SKM-1 treated with dmso at 0.1 percent for 144 hours (cell line): ENCODE measurements around the gene SETD1B.
"Not testable (repeated sequence)": the region's sequence is repeated elsewhere in the genome, so short reads cannot be mapped to it uniquely, and the experiment has no call there.

Experiments used
- DNase-seq: peaks from one replicate; lab custom pipeline; 2025; ENCODE audit not compliant: unreplicated experiment; lab: John Stamatoyannopoulos, UW

Gene SETD1B

GRCh38 chr12:121803861-121804416 is at the start of gene SETD1B:
Gene SETD1B, plus strand, starts transcription at chr12:121804009. Its CDS starts 729 bp downstream, at chr12:121804738.
- DNase-seq, result peak; percentile 65

GRCh38 chr12:121754836-121755235 is 49.0 kb upstream of the SETD1B start:
- DNase-seq, result no peak

DNA sequence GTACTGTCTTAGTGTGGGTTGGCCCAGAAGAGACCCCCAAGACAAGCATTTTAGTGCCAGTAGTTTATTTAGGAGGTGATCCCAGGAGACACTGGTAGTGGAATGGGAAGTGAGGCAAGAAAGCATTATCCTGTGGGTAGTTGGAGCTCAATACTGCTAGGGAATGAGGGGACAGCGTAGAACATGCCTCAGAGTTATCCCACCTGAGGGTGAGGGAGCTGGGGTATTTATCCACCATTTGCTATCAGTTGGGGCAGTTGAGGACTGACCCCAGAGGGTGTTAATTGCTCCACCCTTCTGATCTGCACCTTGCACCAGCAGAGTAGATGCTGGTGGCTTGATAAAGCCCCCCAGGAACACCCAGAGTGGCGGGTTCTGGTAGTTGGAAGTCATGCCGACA is 48.2 kb upstream of the SETD1B start:
- DNase-seq, result no peak

DNA sequence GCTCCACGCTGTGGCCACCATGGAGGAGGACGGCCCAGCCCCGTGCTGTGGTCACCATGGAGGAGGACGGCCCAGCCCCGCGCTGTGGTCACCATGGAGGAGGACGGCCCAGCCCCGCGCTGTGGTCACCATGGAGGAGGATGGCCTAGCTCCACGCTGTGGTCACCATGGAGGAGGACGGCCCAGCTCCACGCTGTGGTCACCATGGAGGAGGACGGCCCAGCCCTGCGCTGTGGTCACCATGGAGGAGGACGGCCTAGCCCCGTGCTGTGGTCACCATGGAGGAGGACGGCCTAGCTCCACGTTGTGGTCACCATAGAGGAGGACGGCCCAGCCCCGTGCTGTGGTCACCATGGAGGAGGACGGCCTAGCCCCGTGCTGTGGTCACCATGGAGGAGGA is 45.3 kb upstream of the SETD1B start:
- not testable (repeated sequence) for DNase-seq

DNA sequence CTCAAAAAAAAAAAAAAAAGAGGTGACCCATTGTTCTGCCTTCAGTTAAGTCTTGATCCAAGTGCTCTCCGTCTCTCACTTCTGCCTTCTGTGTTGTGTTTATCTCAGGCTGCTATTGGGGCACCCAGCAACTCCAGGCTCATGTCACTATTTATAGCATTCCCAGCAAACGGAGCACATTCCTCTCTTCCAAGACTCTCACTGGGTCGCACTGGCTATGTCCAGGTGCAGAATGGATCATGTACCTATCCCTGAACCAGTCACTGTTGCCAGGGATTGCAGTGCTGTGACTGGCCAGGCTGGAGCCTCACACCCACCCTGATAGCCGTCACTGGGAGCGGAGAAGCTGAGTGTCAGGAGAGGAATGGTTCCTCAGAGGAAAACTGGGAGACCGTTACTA is 41.5 kb upstream of the SETD1B start:
- no peak for DNase-seq

GRCh38 chr12:121764808-121765207 is 39.0 kb upstream of the SETD1B start:
- DNase-seq, result no peak

DNA sequence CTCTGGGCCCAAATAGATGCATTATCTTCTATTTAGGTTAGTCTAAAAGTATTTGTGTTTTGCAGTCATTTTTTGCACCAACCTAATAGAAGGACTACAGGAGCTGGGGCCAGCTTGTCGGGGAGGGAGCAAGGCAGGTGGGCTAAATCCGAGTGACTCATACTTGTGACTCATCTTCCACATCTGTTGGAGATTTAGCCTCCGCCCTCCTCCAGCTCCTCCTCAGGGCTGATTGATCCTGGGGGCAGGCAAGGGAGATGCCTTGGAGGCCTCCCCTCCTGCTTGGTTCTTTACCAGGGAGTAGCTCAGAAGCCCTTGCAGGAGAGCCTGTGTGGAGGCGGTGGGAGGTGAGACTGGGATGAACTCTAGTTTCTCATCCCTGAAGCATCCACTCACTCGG is 38.2 kb upstream of the SETD1B start:
- DNase-seq, result no peak

DNA sequence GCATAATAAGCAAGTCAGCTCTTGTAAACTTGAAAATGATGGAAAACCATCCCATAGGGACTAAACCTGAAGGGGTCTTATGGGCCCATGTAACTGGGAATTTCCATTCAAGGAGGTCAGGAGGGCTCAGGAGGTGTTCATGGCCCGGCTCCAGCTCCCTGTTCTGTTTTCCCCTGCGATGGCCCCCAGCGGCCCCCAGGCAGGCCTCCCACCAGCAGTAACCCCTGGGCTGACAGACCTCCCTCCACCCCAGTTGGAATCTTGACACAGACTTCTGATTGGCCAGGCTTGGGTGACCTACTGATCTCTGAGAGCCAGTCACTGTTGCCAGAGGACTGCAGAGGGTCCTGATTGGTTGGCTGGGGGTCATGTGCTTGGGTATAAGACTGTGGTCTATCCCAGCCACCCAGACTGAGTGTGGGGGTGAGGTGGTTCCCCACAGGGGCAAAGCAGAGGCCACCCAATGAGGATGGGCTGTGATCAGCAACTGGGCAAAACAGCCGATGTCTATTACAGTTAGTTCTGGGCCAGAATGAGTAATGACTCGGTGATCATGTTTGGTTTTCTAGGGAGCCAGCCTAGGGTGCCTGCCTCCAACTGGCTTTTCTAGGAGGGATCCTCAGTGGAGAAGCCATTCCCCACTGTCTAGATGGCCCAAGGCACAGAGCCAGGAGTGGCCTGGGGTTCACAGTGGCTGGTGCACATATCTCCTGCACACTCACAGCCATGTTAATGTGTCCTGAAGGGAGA is 37.3 kb upstream of the SETD1B start:
- DNase-seq, result no peak

DNA sequence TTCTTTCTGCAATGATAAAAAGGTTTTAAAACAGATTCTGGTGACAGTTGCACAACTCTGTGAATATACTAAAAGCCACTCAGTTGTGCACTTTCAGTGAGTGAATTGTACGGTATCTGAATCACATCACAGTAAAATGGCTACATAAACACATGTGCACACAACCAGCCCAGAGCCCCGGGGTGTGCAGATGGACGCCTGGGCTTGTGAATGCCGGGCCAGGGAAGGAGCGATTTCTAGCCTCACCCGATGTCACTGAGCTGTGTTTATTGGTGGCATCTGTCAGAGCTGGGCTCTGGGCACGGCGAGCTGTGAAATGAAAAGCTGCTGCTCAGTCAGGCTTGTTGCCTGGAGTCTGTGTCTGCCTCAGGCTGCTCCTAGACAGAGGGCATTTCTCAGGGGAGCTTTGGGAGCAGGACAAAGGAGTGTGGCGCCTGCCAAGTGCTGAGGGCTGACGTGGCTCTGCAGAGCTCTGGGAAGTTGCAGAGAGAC is 36.2 kb upstream of the SETD1B start:
- DNase-seq, result no peak

DNA sequence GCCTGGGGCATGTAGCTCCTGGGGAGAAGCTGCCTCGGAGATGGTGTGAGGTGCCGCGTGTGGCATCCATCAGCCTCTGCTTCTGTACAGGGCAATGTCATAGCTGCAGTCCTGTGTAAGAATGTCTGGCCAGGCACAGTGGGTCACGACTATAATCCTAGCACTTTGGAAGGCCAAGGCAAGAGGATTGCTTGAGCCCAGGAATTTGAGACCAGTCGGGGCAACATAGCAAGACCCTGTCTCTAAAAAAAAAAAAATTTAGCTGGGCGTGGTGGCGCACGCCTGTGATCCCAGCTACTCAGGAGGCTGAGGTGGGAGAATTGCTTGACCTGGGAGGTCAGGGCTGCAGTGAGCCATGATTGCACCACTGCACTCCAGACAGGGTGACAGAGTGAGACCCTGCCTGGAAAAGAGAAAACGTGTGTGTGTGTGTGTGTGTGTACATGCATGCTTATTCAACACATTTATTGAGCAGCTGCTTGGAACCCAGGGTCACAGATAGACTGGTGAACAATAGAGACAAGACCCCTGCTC is 34.4 kb upstream of the SETD1B start:
- no peak for DNase-seq

DNA sequence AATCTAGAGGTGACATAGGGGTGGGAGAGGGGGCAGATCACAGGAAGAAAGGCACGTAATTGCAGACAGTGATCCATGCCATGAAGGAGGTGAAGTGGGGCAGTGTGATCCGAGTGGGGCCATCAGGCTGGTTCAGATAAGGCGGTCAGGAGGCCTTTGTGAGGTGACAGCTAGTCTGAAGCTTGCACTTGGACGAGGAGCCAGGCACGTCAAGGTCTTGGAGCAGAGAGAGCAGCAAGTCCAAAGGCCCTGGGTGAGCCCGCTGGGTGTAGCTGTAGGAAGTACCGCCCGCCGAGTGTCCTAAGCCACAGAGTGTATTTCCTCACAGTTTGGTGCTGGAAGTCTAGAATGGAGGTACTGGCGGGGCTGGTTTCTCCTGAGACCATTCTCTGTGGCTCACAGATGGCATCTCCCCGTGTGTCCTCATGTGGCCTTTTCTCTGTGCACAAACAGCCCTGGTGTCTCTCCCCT is 33.9 kb upstream of the SETD1B start:
- DNase-seq, result no peak

DNA sequence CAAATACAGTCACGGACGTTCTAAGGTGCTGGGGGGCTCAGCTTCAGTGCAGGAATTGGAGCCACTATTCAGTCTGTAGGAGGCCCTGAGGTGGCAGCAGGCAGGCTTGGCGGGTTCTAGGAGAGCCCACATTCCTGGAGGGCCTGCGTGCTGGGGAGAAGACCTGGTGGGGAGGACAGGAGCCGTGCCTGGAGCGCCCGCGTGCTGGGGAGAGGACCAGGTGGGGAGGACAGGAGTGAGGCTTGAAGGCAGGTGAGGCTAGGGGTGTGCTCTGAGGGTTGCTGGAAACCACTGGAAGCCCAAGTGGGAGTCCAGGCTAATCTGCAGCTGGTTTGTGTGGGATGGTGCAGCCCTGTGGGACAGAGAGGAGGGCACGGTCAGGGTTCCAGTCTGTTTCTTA is 33.4 kb upstream of the SETD1B start:
- no peak for DNase-seq

DNA sequence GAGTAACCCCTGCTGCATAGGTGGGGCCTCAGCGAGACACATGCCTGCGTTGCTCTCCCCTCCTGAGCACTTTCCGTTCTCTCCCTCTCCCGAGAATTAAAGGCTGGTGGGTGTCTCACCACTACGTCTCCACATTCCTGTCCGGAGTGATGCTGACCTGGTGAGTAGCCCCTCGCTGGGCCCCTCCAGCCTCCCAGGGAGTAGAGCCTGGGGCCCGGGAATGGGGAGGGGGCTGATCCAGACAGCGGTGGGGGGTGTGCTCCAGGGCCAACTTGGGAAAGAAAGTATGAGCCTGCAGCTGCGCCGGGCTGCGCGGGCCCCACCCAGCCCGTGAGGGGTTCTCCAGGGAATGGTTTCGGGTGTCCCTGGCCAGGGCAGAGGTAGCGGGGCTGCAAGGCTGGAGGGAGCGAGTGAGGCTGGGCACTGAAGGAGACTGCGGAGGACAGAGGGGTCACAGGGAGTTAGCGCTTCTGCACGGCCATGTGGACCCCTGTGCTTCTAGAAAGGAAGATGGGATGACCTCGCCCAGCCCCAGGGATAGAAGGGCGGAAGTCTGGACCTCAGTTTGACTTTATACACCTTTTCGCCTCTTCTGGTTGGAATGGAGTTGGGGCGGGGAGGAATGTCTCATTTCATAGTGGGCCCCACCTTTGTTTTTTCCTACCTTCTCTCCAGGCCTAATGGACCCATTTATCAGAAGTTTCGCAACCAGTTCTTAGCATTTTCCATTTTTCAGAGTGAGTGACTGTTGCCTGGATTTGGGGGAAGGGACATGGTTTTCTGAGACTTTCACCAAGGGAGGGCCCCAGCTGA is 32.8 kb upstream of the SETD1B start:
- DNase-seq, result no peak

GRCh38 chr12:121773011-121773777 is 30.6 kb upstream of the SETD1B start:
- peak; percentile 48 for DNase-seq

GRCh38 chr12:121774968-121775474 is 28.8 kb upstream of the SETD1B start:
- no peak for DNase-seq

DNA sequence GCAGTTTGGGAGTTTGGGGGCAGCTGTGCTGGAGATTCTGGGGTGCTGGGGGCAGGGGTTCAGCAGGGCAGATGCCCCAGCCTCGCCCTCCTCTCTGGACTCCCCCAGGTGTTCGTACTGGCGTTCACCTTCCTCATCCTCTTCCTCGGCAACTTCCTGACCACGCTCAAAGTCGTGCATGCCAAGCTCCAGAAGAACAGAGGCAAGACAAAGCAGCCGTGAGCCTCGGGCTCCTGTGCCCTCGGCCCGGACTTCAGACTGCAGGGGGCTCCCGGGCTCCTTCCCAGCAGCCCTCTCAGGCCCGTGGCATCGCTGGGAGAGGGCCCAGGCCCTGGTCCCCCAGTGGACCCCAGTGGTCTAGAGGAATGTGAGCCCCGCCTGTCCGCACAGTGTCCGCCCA is 28.3 kb upstream of the SETD1B start:
- DNase-seq, result no peak

DNA sequence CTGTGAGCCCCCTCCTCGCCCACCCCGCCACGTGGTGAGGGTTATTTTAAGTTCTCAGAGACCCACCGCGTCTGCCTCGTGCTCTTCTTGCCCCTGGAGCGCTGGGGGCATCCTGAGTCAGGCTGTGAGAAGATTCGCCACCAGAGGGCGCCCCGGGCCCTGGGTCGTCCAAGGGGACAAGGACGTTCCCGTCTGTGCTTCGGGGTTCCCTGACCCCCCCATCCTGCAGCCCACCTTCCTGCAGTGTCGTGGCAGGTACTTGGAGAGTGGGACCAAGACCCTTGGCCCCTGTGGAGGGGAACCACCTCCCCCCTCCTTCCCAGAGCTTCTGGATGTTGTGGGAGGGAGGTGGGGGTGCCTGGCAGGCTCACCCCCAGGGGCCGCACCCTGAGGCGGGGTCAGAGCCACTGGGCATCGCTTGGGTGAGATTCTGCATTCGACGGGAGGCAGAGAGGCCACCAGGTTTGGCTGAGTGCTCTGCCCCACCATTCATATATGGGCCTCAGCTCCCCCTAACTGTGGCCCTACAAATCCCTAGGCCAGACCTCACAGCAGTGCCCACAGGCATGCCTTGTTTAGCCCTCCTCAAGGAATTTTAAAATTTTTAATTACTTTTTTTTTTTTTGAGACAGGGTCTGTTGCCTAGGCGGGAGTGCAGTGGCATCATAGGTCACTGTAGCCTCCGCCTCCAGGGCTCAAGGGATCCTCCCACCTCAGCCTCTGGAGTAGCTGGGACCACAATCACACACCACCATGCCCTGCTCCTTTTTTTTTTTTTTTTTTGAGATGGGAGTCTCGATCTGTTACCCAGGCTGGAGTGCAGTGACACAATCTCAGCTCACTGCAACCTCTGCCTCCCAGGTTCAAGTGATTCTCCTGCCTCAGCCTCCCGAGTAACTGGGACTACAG is 27.4 kb upstream of the SETD1B start:
- DNase-seq, result peak; percentile 17

- no peak for DNase-seq
Observed at GRCh38 chr12:121778567-121779421, 25.0 kb upstream of the SETD1B start.
